CD4-positive, alpha-beta T cell (primary cell): Measurements from ENCODE around the gene KCNN1. TPM values are rescaled to one million over a fixed set of nuclear protein-coding genes. Genes with fewer than 3 reads are reported as not detected.
A peak's percentile ranks its signal among the peaks of the same experiment; 100 is the strongest.

Experiments used
- ATAC-seq: fragments of 200-7000 bp; cut with Tn5 transposase; one replicate; pipeline ENCODE4 v1.10.0; 2022; ENCODE audit warnings: mild to moderate bottlenecking; ENCODE audit not compliant: poor library complexity
- CTCF ChIA-PET: fragments of 350-600 bp; sonication (Branson Sonifier 250); formaldehyde crosslinking; loops from one replicate; lab custom pipeline; 2021; ENCODE audit warnings: antibody characterized with exemption, inconsistent platforms; lab: Charles Lee
- POLR2A ChIA-PET: fragments of 350-600 bp; sonication (Branson Sonifier 250); formaldehyde crosslinking; loops from one replicate; lab custom pipeline; 2021; ENCODE audit warnings: antibody characterized with exemption, inconsistent platforms; lab: Charles Lee
- DNase-seq, 14 experiments: peaks; one replicate each; pipeline ENCODE4 v3.0.0-alpha.2; 2013 to 2020; ENCODE audit warnings: mixed read lengths in 2 of 14
- H3K27ac ChIP-seq, 2 donors: one replicate each; pipeline versions ENCODE4 v1.5.1 to v1.7.0; 2013; ENCODE audit warnings: low read length in 2 of 2, low read depth in 1 of 2, mild to moderate bottlenecking in 1 of 2
- H3K27me3 ChIP-seq, 2 experiments: 1 replicate in 1 of 2; 2 replicates in 1 of 2; pipeline versions ENCODE4 v1.6.1 to v1.7.0; 2013; ENCODE audit warnings: low read length in 2 of 2, control low read depth in 1 of 2, mild to moderate bottlenecking in 1 of 2, moderate library complexity in 1 of 2; ENCODE audit not compliant: insufficient read depth in 2 of 2, control insufficient read depth in 1 of 2
- H3K36me3 ChIP-seq: one replicate; pipeline ENCODE4 v1.6.1; 2013; ENCODE audit warnings: low read length, control low read depth; ENCODE audit not compliant: insufficient read depth
- H3K4me1 ChIP-seq: one replicate; pipeline ENCODE4 v1.6.1; 2013; ENCODE audit warnings: low read length, control low read depth; ENCODE audit not compliant: insufficient read depth
- H3K4me3 ChIP-seq: one replicate; pipeline ENCODE4 v1.5.1; 2013; ENCODE audit warnings: mild to moderate bottlenecking, low read length, moderate library complexity
- H3K9me3 ChIP-seq, 2 experiments: 1 replicate in 1 of 2; 2 replicates in 1 of 2; pipeline versions ENCODE4 v1.6.1 to v1.7.0; 2013; ENCODE audit warnings: low read length in 2 of 2, mild to moderate bottlenecking in 2 of 2, control low read depth in 1 of 2, moderate library complexity in 1 of 2; ENCODE audit not compliant: control insufficient read depth in 1 of 2, insufficient read depth in 1 of 2
- H3K27ac Mint-ChIP-seq: one replicate; pipeline ENCODE4 v1.8.0; 2020; ENCODE audit warnings: mixed read lengths
- H3K27me3 Mint-ChIP-seq: one replicate; pipeline ENCODE4 v1.8.0; 2021; ENCODE audit warnings: mixed read lengths
- H3K36me3 Mint-ChIP-seq: one replicate; pipeline ENCODE4 v1.8.0; 2021; ENCODE audit warnings: low read depth, mixed read lengths
- H3K4me1 Mint-ChIP-seq: one replicate; pipeline ENCODE4 v1.8.0; 2021; ENCODE audit warnings: low read depth, mixed read lengths
- H3K4me3 Mint-ChIP-seq: one replicate; pipeline ENCODE4 v1.8.0; 2020; ENCODE audit warnings: mild to moderate bottlenecking, mixed read lengths
- H3K9me3 Mint-ChIP-seq: one replicate; pipeline ENCODE4 v1.8.0; 2020; ENCODE audit warnings: mixed read lengths
- CTCF ChIP-seq: fragments of 200-600 bp; IDR thresholded peaks from one replicate; pipeline ENCODE4 v1.8.0; 2022; ENCODE audit warnings: antibody characterized with exemption, mild to moderate bottlenecking
- intact Hi-C, 2 experiments: fragments of 100-400 bp; cut with DNase I in 1 of 2; cut with micrococcal nuclease in 1 of 2; formaldehyde crosslinking; loops; one replicate each; pipeline versions ENCODE4 v1.15.1 to v1.9.0; 2023 to 2025; cut with DNase I, micrococcal nuclease
- total RNA-seq, 174 experiments: library from RNA in 2 of 174; stranded (reverse) in 2 of 174; gene quantifications; one replicate each; pipeline ENCODE4 v1.2.3 and lab custom pipeline; 2021 to 2026

The KCNN1 gene
- total RNA-seq, 2 experiments from 2014 or later: not detected

- ChIA-PET POLR2A (interaction anchor here (1.2 kb wide), 1 partner anchor 10 kb away, joined by 4 read pairs; the partner anchor contains the start of gene CCDC124), CTCF (no interaction called here)
- Mint-ChIP-seq H3K4me1 (peaks cover 17% of the 10 kb centered on the region), H3K27ac (no peak overlapping the region), H3K36me3 (peaks cover 17% of the 10 kb centered on the region), H3K9me3 (no peaks in the 10 kb centered on the region), H3K4me3 (no peak overlapping the region), H3K27me3 (peaks cover 4% of the 10 kb centered on the region)
- H3K4me1 ChIP-seq: peaks cover 14% of the 10 kb centered on the region
- no peak overlapping the region for H3K27ac ChIP-seq
- DNase-seq: peak in 1 of 14 experiments; percentile 44
- H3K27me3 ChIP-seq: peaks cover 0 to 2% of the 10 kb centered on the region in 2 experiments
- H3K9me3 ChIP-seq: no peaks in the 10 kb centered on the region
- H3K4me3 ChIP-seq: no peak overlapping the region
- intact Hi-C loops: no loop called here
- ATAC-seq: no peak
- TF ChIP-seq CTCF: no peak
- H3K36me3 ChIP-seq: peaks cover 10% of the 10 kb centered on the region
Observed at GRCh38 chr19:17943274-17944221, 23.4 kb upstream of the KCNN1 start.

- Histone ChIP-seq H3K4me3 (no peak overlapping the region), H3K9me3 (no peaks in the 10 kb centered on the region), H3K27ac (no peak overlapping the region), H3K4me1 (peaks cover 22% of the 10 kb centered on the region), H3K27me3 (peaks cover 3 to 10% of the 10 kb centered on the region in 2 experiments), H3K36me3 (peaks cover 10% of the 10 kb centered on the region)
- H3K4me1 Mint-ChIP-seq: peaks cover 25% of the 10 kb centered on the region
- ChIA-PET POLR2A (interaction anchor here (1.2 kb wide), 1 partner anchor 11 kb away, joined by 4 read pairs; the partner anchor contains the start of gene CCDC124), CTCF (no interaction called here)
- TF ChIP-seq CTCF: no peak
- peaks cover 12% of the 10 kb centered on the region for H3K27me3 Mint-ChIP-seq
- H3K9me3 Mint-ChIP-seq: no peaks in the 10 kb centered on the region
- intact Hi-C loops: no loop called here
- H3K4me3 Mint-ChIP-seq: peak overlapping the region; percentile 25
- H3K36me3 Mint-ChIP-seq: peaks cover 15% of the 10 kb centered on the region
- no peak overlapping the region for H3K27ac Mint-ChIP-seq
- ATAC-seq (no peak), DNase-seq (no peak)
Observed at GRCh38 chr19:17944301-17944700, 22.6 kb upstream of the KCNN1 start.

- ATAC-seq (peak; percentile 34), DNase-seq (peak in 3 of 14 experiments; percentile 37 to 78 (median 71))
- peak overlapping the region; percentile 91 for H3K4me3 Mint-ChIP-seq
- no peak for TF ChIP-seq CTCF
- intact Hi-C loops: loop anchor here (2.0 kb wide), 1 partner anchor 50 kb away; no protein-coding TSS in a partner anchor
- H3K36me3 ChIP-seq: peaks cover 6% of the 10 kb centered on the region
- peaks cover 28 to 38% of the 10 kb centered on the region in 2 experiments for H3K27me3 ChIP-seq
- POLR2A ChIA-PET: interaction anchor here (0.7 to 2.4 kb wide), 11 partner anchors 10 to 205 kb away, joined by 3 to 12 read pairs (median 3); partner anchors contain the start of genes ARRDC2, CCDC124, JAK3 and PIK3R2
- H3K4me1 ChIP-seq: peaks cover 50% of the 10 kb centered on the region
- H3K4me3 ChIP-seq: peak overlapping the region; percentile 57
- H3K27ac Mint-ChIP-seq: peak overlapping the region; percentile 93
- H3K27me3 Mint-ChIP-seq: peaks cover 38% of the 10 kb centered on the region
- H3K36me3 Mint-ChIP-seq: peaks cover 11% of the 10 kb centered on the region
- H3K9me3 Mint-ChIP-seq: no peaks in the 10 kb centered on the region
- peak overlapping the region; percentile 90 to 91 for H3K27ac ChIP-seq
- peaks cover 0 to 15% of the 10 kb centered on the region in 2 experiments for H3K9me3 ChIP-seq
- H3K4me1 Mint-ChIP-seq: peaks cover 50% of the 10 kb centered on the region
- CTCF ChIA-PET: interaction anchor here (0.7 to 3.4 kb wide), 7 partner anchors 9 to 87 kb away, joined by 3 to 24 read pairs (median 4); partner anchors contain the start of genes CCDC124 and RPL18A
Observed at GRCh38 chr19:17946965-17947784, 19.7 kb upstream of the KCNN1 start.
